Left lung (tissue), 10 donors: ENCODE results near the gene BMPR1B. TPM values are rescaled to one million over a fixed set of nuclear protein-coding genes. Genes with fewer than 3 reads are reported as not detected.

Source experiments
- ATAC-seq: fragments of 200-7000 bp; cut with Tn5 transposase; one replicate; pipeline ENCODE4 v1.9.1; 2020; ENCODE audit warnings: moderate library complexity
- DNase-seq, 4 donors: peaks; one replicate each; pipeline ENCODE4 v3.0.0-alpha.2; 2013 to 2020
- H3K27ac ChIP-seq, 2 donors: fragments of 200-600 bp; sonication (generic) in 1 of 2; one replicate each; pipeline versions ENCODE4 v1.5.0 to v1.8.0; 2020 to 2021
- H3K27me3 ChIP-seq, 2 donors: fragments of 200-600 bp; sonication (generic) in 1 of 2; one replicate each; pipeline versions ENCODE4 v1.5.0 to v1.8.0; 2020 to 2021
- H3K36me3 ChIP-seq, 2 donors: fragments of 200-600 bp; sonication (generic) in 1 of 2; one replicate each; pipeline versions ENCODE4 v1.5.0 to v1.8.0; 2020 to 2021
- H3K4me1 ChIP-seq, 2 donors: fragments of 200-600 bp; one replicate each; pipeline ENCODE4 v1.8.0; 2021
- H3K4me3 ChIP-seq, 2 donors: fragments of 200-600 bp; sonication (generic) in 1 of 2; one replicate each; pipeline versions ENCODE4 v1.5.0 to v1.8.0; 2020 to 2021; ENCODE audit warnings: mild to moderate bottlenecking in 1 of 2
- H3K9me3 ChIP-seq, 2 donors: fragments of 200-600 bp; sonication (generic) in 1 of 2; one replicate each; pipeline versions ENCODE4 v1.5.0 to v1.8.0; 2020 to 2021
- intact Hi-C, 2 donors: fragments of 100-400 bp; cut with DNase I; formaldehyde crosslinking; loops; one replicate each; pipeline versions ENCODE4 v1.11.2 to v1.14.2; 2022
- polyA plus RNA-seq, 6 donors: library from polyadenylated mRNA; unstranded; fragments of 120-200 nt; gene quantifications; one replicate each; pipeline ENCODE4 v1.2.1, GENCODE V29; 2013; ENCODE audit not compliant: insufficient read length in 6 of 6
- total RNA-seq, 2 donors: library from RNA; stranded (reverse); fragmentation: NEBNext Ultra II Directional; extraction: Animal tissue kit (Norgen Biotek cat#: 25700); gene quantifications; one replicate each; pipeline ENCODE4 v1.2.1, GENCODE V29; 2021
- TF ChIP-seq, protein P1 (sequence below), 2 donors: fragments of 200-600 bp; sonication (generic) in 1 of 2; IDR thresholded peaks; one replicate each; pipeline versions ENCODE4 v1.5.0 to v1.8.0; 2021; ENCODE audit warnings: antibody characterized with exemption in 2 of 2
- donor health status: DM: no; HTN: yes; CAD: no.
- donor health status: DM: no; HTN: no; CAD: no.

The BMPR1B gene
- total and polyA plus RNA-seq, 8 donors: 0.61 to 3.3 (median 1.1) TPM

DNA sequence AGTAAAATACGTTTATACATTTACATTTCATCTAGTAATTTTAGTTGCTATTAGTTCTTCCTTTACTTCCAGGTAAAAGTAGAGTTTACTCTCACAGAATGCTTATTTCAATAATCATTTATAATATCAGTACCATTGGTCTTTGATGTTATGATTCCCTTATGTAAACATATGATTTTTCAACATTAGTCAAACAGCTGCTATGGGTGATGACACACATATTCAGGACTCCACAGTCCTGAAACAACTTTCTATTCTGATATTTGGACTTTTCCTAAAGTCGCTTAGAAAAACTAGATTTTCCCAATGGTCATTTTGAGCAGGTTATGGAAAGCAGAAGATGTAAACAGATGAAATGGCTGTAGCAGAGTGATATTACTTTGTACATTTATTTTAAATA is 421.2 kb downstream of the BMPR1B start:
- H3K4me1 ChIP-seq: no peaks in the 10 kb centered on the region
- intact Hi-C loops: no loop called here
- H3K4me3 ChIP-seq: no peak overlapping the region
- peaks cover 0 to 5% of the 10 kb centered on the region in 2 donors for H3K9me3 ChIP-seq
- no peaks in the 10 kb centered on the region for H3K36me3 ChIP-seq
- TF ChIP-seq, protein P1, sequence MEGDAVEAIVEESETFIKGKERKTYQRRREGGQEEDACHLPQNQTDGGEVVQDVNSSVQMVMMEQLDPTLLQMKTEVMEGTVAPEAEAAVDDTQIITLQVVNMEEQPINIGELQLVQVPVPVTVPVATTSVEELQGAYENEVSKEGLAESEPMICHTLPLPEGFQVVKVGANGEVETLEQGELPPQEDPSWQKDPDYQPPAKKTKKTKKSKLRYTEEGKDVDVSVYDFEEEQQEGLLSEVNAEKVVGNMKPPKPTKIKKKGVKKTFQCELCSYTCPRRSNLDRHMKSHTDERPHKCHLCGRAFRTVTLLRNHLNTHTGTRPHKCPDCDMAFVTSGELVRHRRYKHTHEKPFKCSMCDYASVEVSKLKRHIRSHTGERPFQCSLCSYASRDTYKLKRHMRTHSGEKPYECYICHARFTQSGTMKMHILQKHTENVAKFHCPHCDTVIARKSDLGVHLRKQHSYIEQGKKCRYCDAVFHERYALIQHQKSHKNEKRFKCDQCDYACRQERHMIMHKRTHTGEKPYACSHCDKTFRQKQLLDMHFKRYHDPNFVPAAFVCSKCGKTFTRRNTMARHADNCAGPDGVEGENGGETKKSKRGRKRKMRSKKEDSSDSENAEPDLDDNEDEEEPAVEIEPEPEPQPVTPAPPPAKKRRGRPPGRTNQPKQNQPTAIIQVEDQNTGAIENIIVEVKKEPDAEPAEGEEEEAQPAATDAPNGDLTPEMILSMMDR (IDR thresholded peaks at IDR 0.05): no peak
- DNase-seq: no peak
- ATAC-seq: no peak
- H3K27me3 ChIP-seq: no peaks in the 10 kb centered on the region
- H3K27ac ChIP-seq: no peak overlapping the region

DNA sequence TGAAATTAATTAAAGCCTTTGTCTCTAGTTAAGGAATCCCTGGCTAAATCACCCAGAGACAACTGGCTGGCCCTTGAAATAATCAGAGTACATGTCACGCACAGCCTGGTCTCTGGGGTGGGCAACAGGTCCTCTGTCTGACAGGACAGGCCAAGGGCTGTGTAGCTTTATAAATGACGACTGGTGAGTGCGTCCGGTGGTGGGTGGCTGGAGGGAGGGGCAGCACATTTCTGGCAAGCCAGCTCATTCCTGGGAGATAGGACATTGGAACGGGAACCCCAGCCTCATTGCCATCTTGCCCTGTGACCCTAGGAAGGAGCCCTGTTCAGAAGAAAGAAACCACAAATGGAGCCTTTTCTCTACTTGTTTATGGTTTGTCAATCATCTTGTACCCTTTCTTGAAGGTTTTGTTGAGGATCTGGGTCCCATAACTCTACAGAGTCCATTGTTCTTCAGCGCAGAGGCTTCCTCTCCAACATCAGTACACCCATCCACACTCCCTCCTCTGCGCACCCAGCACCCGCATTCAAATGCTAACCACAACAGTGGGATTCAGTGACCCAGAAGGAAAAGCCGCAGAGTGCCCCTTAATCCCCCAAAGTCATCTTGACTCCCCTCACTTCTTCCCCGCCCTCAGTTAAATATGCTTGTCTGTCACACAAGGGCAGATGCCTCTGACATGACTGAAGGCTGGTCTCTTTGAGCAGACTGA is 422.9 kb downstream of the BMPR1B start:
- intact Hi-C loops: no loop called here
- no peak for ATAC-seq

GRCh38 chr4:95181243-95181995 is 423.7 kb downstream of the BMPR1B start:
- intact Hi-C loops: no loop called here
- H3K4me3 ChIP-seq: no peak overlapping the region
- H3K27ac ChIP-seq: no peak overlapping the region
- TF ChIP-seq, protein P1 (IDR thresholded peaks at IDR 0.05): no peak
- H3K27me3 ChIP-seq: no peaks in the 10 kb centered on the region
- ATAC-seq (no peak), DNase-seq (no peak)
- peaks cover 0 to 5% of the 10 kb centered on the region in 2 donors for H3K9me3 ChIP-seq
- H3K4me1 ChIP-seq: no peaks in the 10 kb centered on the region
- no peaks in the 10 kb centered on the region for H3K36me3 ChIP-seq

More for the DNA sequence above, 422.9 kb downstream of the BMPR1B start:
- Histone ChIP-seq H3K36me3 (no peaks in the 10 kb centered on the region), H3K27ac (no peak overlapping the region), H3K9me3 (peaks cover 0 to 5% of the 10 kb centered on the region in 2 donors), H3K4me3 (no peak overlapping the region), H3K4me1 (no peaks in the 10 kb centered on the region), H3K27me3 (no peaks in the 10 kb centered on the region)
- TF ChIP-seq, protein P1 (IDR thresholded peaks at IDR 0.05): no peak
- no peak for DNase-seq

DNA sequence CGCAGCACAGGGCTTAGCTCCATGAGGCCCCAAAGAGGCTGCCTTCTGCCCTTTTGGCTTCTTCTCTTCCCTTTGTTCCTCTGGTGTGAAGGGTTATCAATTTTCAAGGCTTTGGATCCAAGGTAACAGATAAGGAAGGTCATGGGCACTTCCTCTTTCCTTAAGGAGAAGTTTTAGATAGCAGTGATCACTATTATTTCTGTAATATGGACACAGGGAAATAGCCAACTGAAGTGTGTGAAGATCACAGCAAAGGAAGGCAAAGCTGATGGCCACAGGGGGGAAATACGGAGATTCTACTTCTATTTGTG is 424.2 kb downstream of the BMPR1B start:
- Histone ChIP-seq H3K4me3 (no peak overlapping the region), H3K9me3 (peaks cover 0 to 5% of the 10 kb centered on the region in 2 donors), H3K27me3 (no peaks in the 10 kb centered on the region), H3K4me1 (no peaks in the 10 kb centered on the region), H3K27ac (no peak overlapping the region), H3K36me3 (no peaks in the 10 kb centered on the region)
- no peak for DNase-seq
- TF ChIP-seq, protein P1 (IDR thresholded peaks at IDR 0.05): no peak
- intact Hi-C loops: no loop called here
- ATAC-seq: no peak

DNA sequence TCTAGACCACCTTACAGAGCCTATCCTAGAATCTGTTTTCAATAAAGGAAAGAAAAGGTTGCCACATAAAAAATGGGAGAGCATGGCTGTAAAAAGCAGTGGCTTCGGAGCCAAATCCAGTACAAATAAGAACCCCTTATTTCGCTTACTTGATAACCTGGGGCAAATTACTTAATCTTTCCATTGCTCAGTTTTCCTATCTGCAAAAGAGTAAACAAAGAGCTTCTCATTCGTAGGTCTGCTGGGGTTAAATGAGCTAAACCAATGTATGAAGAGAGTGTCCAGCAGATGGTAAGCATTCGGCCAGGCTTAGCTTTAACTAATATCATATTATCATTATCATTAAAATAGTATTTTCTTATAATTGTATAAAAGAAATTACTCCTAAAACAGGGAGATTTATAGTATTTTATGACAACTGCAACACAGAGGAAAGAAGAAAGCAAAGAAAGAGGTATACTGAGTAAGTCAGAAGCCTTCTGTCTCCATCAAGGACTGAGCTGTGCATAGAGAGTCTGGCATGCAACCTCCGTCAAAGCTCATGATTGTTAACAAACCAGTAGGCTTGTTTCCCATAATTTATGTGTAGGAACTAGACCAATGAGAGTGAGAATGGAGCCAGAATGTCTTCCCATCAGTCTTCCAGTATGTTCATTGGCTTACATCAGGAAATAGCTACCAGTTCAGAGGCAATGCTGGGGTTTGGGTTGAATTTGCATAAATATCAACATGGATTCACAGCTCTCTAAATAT is 426.1 kb downstream of the BMPR1B start:
- Histone ChIP-seq H3K9me3 (no peaks in the 10 kb centered on the region), H3K27ac (no peak overlapping the region), H3K36me3 (no peaks in the 10 kb centered on the region), H3K4me3 (no peak overlapping the region), H3K4me1 (no peaks in the 10 kb centered on the region), H3K27me3 (no peaks in the 10 kb centered on the region)
- TF ChIP-seq, protein P1 (IDR thresholded peaks at IDR 0.05): no peak
- ATAC-seq: no peak
- no peak for DNase-seq
- intact Hi-C loops: no loop called here
